ENCODE measurements around the gene FGGY.

DNA sequence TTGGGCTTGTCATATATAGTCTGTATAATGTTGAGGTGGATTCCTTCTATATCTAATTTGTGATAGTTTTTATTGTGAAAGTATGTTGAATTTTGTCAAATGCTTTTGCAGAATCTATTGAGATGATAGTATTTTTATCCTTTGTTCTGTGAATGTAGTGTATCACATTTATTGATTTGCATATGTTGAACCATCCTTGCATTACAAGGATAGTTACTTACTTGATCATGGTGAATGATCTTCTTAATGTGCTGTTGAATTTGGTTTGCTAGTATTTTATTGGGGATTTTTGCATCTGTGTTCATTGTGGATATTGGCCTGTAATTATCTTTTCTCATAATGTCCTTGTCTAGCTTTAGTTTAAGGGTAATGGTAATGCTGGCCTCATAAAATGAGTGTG, 8.3 kb downstream of the FGGY start:
- TF ChIP-seq CTCF (IDR thresholded peaks at IDR 0.05): no peak
- no peak for TF ChIP-seq EZH2 (IDR thresholded peaks at IDR 0.05; ENCODE audit: borderline replicate concordance, insufficient read depth, low read depth, low read length, poor library complexity, severe bottlenecking)
